Measurements from ENCODE around the gene SLCO3A1.
"Not testable (repeated sequence)": the region's sequence is repeated elsewhere in the genome, so short reads cannot be mapped to it uniquely, and the experiment has no call there.

The SLCO3A1 gene

DNA sequence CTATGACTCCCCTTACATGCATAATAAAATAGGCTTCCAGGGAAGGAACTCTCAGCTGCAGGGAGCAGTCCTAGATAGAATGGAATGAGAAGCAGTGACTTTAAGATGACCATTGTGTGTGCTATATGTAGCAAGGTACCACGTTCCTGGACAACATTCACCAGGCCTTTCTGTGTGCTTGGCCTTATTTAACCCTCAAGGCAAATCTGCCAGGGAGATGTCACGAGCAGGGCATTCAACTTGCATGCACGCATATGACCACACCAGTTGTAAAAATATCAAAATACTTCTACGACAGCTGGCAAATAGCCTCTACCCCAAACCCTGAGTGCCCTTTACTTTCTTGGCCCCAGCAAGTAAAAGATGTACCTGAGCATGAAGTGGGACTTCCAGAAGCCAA lies 342.8 kb downstream of the SLCO3A1 start:
- DNase-seq (ENCODE audit: low read depth) = no peak
- no peak overlapping the region for H3K4me3 ChIP-seq (ENCODE audit: low read depth, low read length)

DNA sequence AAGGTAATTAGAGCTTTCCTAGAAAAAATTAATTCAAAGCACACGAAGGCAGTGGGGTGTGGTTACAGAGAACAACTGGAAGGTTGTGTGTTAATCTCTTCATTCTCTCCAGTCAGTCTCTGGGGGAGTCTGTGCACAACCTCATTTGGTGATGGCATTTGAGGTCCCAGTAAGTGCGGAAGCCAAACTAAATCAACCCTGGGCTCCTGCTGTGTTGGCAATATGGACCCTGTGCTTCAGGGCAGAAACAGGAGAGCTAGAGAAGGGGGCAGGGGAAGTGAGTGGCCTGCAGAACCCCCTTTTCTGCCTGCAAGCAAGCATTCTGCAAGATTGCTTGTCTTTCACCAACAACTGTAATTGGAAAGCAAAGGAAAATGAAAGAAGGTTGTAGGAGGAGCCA lies 344.2 kb downstream of the SLCO3A1 start:
- no peak for DNase-seq (ENCODE audit: low read depth)
- no peak overlapping the region for H3K4me3 ChIP-seq (ENCODE audit: low read depth, low read length)

DNA sequence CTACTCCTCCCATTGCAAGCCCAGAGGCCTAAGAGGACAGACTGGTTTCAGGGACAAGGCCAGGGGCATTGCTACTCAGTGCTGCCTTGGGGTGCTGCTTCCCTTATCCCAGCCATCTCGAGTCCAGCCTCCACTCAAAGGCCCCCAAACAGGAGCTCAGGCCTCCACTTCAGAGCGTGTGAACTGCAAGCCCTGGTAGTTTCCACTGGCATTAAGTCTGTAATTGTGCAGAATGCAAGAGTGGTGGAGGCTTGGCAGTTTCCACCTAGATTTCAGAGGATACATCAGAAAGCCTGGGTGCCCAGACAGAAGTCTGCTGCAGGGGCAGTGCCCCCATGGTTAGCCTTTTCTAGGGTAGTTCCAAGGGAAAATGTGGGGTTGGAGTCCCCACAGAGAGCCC lies 347.4 kb downstream of the SLCO3A1 start:
- H3K4me3 ChIP-seq (ENCODE audit: low read depth, low read length) = no peak overlapping the region

DNA sequence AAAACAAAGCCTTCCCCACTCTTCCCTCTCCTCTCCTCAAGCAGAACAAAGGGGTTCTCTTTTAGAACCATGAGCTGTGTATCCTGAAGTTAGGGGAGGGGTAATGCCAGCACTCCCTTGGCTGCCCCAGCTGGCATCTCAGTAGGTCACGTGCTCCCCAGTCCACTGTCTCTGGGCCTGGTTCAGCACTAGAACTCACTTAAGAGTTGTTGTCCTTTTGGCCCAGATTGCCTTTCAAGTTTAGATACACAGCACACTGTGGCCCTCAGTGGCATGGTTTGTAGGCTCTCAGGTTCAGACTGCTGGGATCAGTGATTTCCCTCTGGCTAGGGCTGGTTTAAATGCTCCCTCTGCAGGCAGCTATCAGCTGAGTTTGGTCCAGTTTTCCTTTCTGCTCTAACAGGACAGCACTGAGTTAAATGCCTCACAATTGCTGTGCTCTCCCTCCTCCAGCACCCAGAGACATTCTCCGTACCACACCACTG lies 351.8 kb downstream of the SLCO3A1 start:
- DNase-seq (ENCODE audit: low read depth) = no peak

More for the DNA sequence above, 347.4 kb downstream of the SLCO3A1 start:
- DNase-seq (ENCODE audit: low read depth) = no peak

DNA sequence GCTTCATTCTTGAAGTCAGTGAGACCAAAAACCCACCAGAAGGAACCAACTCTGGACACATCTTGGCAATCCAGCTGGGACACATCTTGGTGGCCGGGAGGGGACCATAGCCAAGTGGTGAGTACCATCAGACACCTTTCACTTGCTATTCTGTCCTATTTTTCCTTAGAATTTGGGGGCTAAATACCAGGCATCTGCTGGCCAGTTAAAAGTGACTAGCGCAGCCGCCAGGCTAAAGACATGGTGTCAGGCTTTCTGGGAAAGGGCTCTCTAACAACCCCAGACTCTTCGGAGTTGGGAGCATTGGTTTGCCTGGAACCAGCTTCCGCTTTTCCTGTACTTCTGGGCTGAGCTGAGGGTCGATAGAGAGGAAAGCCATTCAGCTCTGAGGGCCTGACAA lies 354.1 kb downstream of the SLCO3A1 start:
- DNase-seq (ENCODE audit: low read depth); H3K4me3 ChIP-seq (ENCODE audit: low read depth, low read length): not testable (repeated sequence)

More for the DNA sequence above, 351.8 kb downstream of the SLCO3A1 start:
- H3K4me3 ChIP-seq (ENCODE audit: low read depth, low read length) = no peak overlapping the region

All from skeletal muscle cell (primary cell).